Endothelial cell of umbilical vein (primary cell): ENCODE measurements around the gene WEE2. TPM values are rescaled to one million over a fixed set of nuclear protein-coding genes. Genes with fewer than 3 reads are reported as not detected.

Source experiments
- BruUV-seq: library from RNA; stranded (reverse); fragments of 400-500 nt; replicated peaks from 2 replicates; lab custom pipeline; 2021; lab: Mats Ljungman, UMichigan
- CTCF ChIA-PET: fragments of 300-600, 350-600 bp; sonication (Branson Sonifier 250); formaldehyde crosslinking; loops from one replicate; lab custom pipeline; 2021; ENCODE audit warnings: antibody characterized with exemption, inconsistent platforms; lab: Charles Lee
- POLR2A ChIA-PET: fragments of 300-600, 350-600 bp; sonication (Branson Sonifier 250); formaldehyde crosslinking; loops from one replicate; lab custom pipeline; 2021; ENCODE audit warnings: antibody characterized with exemption, inconsistent platforms; lab: Charles Lee
- DNase-seq: peaks from one replicate; pipeline ENCODE4 v3.0.0-alpha.2; 2011; ENCODE audit warnings: low read depth, low spot score
- FAIRE-seq: peaks from 2 replicates; lab custom pipeline; 2011; peaks lifted over from hg19 to GRCh38; lab: Jason Lieb, UNC
- H2AFZ ChIP-seq: 2 replicates; pipeline ENCODE4 v1.6.0; 2012; ENCODE audit warnings: low read depth, low read length, control low read depth, inconsistent platforms
- H3K27ac ChIP-seq: 2 replicates; pipeline ENCODE4 v1.5.1; 2011; ENCODE audit warnings: low read depth, mild to moderate bottlenecking, control low read depth, low read length, moderate library complexity; ENCODE audit not compliant: insufficient read depth
- H3K27me3 ChIP-seq, 2 experiments: 2 replicates each; pipeline versions ENCODE4 v1.6.0 to v1.6.1; 2011; ENCODE audit warnings: low read length in 2 of 2, mixed read lengths in 1 of 2; ENCODE audit not compliant: control insufficient read depth in 2 of 2, insufficient read depth in 2 of 2
- H3K36me3 ChIP-seq, 2 experiments: 2 replicates in 1 of 2; 3 replicates in 1 of 2; pipeline ENCODE4 v1.5.1; 2011; ENCODE audit warnings: low read length in 2 of 2, mild to moderate bottlenecking in 1 of 2, moderate library complexity in 1 of 2; ENCODE audit not compliant: control insufficient read depth in 2 of 2, insufficient read depth in 2 of 2; ENCODE audit errors: extremely low read depth in 1 of 2
- H3K4me1 ChIP-seq: 3 replicates; pipeline ENCODE4 v1.5.1; 2011; ENCODE audit warnings: mild to moderate bottlenecking, low read length; ENCODE audit not compliant: control insufficient read depth, insufficient read depth; ENCODE audit errors: extremely low read depth
- H3K4me2 ChIP-seq: 2 replicates; pipeline ENCODE4 v1.6.1; 2011; ENCODE audit warnings: low read length, control low read depth, mixed read lengths; ENCODE audit not compliant: insufficient read depth
- H3K4me3 ChIP-seq, 3 experiments: fragments of 200-600 bp in 1 of 3; sonication (generic), shearing (Covaris generic) in 1 of 3; replicated peaks in 1 of 3; 2 replicates each; pipeline ENCODE4 v1.5.1; 2011 to 2016; ENCODE audit warnings: control low read depth in 3 of 3, low read length in 3 of 3, mild to moderate bottlenecking in 2 of 3, inconsistent platforms in 1 of 3, low read depth in 1 of 3, moderate library complexity in 1 of 3; ENCODE audit not compliant: insufficient read depth in 1 of 3
- H3K79me2 ChIP-seq: 2 replicates; pipeline ENCODE4 v1.6.0; 2012; ENCODE audit warnings: low read length, inconsistent platforms; ENCODE audit not compliant: control insufficient read depth, insufficient read depth
- H3K9ac ChIP-seq: replicated peaks from 2 replicates; pipeline ENCODE3; 2011; ENCODE audit warnings: low read length, control low read depth; ENCODE audit not compliant: insufficient read depth; ENCODE audit errors: extremely low read depth
- H3K9me1 ChIP-seq: replicated peaks from 3 replicates; pipeline ENCODE4 v1.6.0; 2011; ENCODE audit warnings: mild to moderate bottlenecking, low read length; ENCODE audit not compliant: control insufficient read depth, insufficient read depth; ENCODE audit errors: extremely low read depth
- H3K9me3 ChIP-seq: replicated peaks from 2 replicates; pipeline ENCODE4 v1.5.1; 2012; ENCODE audit warnings: low read length, inconsistent platforms; ENCODE audit not compliant: control insufficient read depth, insufficient read depth
- H4K20me1 ChIP-seq: replicated peaks from 2 replicates; pipeline ENCODE3; 2011; ENCODE audit warnings: mild to moderate bottlenecking, low read length; ENCODE audit not compliant: control insufficient read depth, insufficient read depth; ENCODE audit errors: extremely low read depth
- EZH2 ChIP-seq: IDR thresholded peaks from 2 replicates; pipeline ENCODE4 v1.6.1; 2012; ENCODE audit warnings: borderline replicate concordance, low read depth, mild to moderate bottlenecking, moderate library complexity, low read length, inconsistent platforms; ENCODE audit not compliant: severe bottlenecking
- FOS ChIP-seq: IDR thresholded peaks from 2 replicates; pipeline ENCODE4 v1.6.1; 2011; ENCODE audit warnings: mild to moderate bottlenecking, low read length, moderate library complexity, borderline replicate concordance; ENCODE audit not compliant: insufficient read depth
- GATA2 ChIP-seq: IDR thresholded peaks from 2 replicates; pipeline ENCODE4 v1.7.0; 2011; ENCODE audit warnings: low read depth, mild to moderate bottlenecking, moderate library complexity, mixed read lengths, low read length; ENCODE audit not compliant: insufficient read length, insufficient read depth
- JUN ChIP-seq: IDR thresholded peaks from 2 replicates; pipeline ENCODE4 v1.6.1; 2011; ENCODE audit warnings: borderline replicate concordance, low read depth; ENCODE audit not compliant: insufficient read length, insufficient read depth
- MYC ChIP-seq: IDR thresholded peaks from one replicate; pipeline ENCODE4 v1.6.1; 2011; ENCODE audit warnings: mild to moderate bottlenecking, low read depth, low read length
- POLR2A ChIP-seq: IDR thresholded peaks from 2 replicates; pipeline ENCODE4 v1.6.1; 2012; ENCODE audit warnings: low read depth, mild to moderate bottlenecking, control low read depth, low read length
- POLR2AphosphoS5 ChIP-seq: IDR thresholded peaks from 2 replicates; pipeline ENCODE4 v1.6.1; 2012; ENCODE audit warnings: low read depth, mild to moderate bottlenecking, control low read depth, low read length, moderate library complexity; ENCODE audit not compliant: insufficient read depth
- dilution Hi-C: fragments of 300-500 bp; cut with MboI; formaldehyde crosslinking; loops from one replicate; pipeline ENCODE4 v1.15.0; 2019; ENCODE audit warnings: low sequenced_read_pairs; ENCODE audit not compliant: extremely low pct_ligation_motif_present
- intact Hi-C: fragments of 100-400 bp; cut with micrococcal nuclease; formaldehyde crosslinking; loops from one replicate; pipeline ENCODE4 v1.10.0; 2022
- polyA plus RNA-seq, 4 experiments: library from polyadenylated mRNA; depleted of rRNA in 3 of 4; stranded (reverse) in 3 of 4; unstranded in 1 of 4; fragments of >200 nt; gene quantifications; 2 replicates each; pipeline versions ENCODE4 v1.2.1 to v1.2.3, GENCODE V29; 2011 to 2012; ENCODE audit warnings: missing spikeins in 1 of 4
- total RNA-seq: library from RNA; stranded (reverse); gene quantifications from 2 replicates; pipeline ENCODE4 v1.2.3, GENCODE V29; 2021
- TF ChIP-seq, protein P1 (sequence below): IDR thresholded peaks from 2 replicates; pipeline ENCODE4 v1.6.1; 2011; ENCODE audit not compliant: insufficient read depth, insufficient read length
- TF ChIP-seq, protein P2 (sequence below), 2 donors: IDR thresholded peaks; 1 replicate in 1 of 2; 2 replicates in 1 of 2; pipeline ENCODE4 v1.5.1; 2011; ENCODE audit warnings: low read length in 2 of 2, mild to moderate bottlenecking in 2 of 2, moderate library complexity in 2 of 2, control low read depth in 1 of 2, inconsistent platforms in 1 of 2, low read depth in 1 of 2; ENCODE audit not compliant: insufficient read depth in 1 of 2; ENCODE audit errors: extremely low read depth in 1 of 2

Gene WEE2
- total and polyA plus RNA-seq, 2 donors (not counting 3 experiments of a cell fraction or from before 2014, with no cell fraction given): not detected

GRCh38 chr7:141663081-141663849, 44.9 kb upstream of the WEE2 start:
- intact Hi-C loops: loop anchor here (1.0 to 2.0 kb wide), 2 partner anchors 11 to 38 kb away; no protein-coding TSS in a partner anchor

More at GRCh38 chr7:141663081-141663849, 44.9 kb upstream of the WEE2 start:
- Histone ChIP-seq H3K4me1 (peaks cover 24% of the 10 kb centered on the region), H4K20me1 (no peaks in the 10 kb centered on the region), H3K79me2 (no peaks in the 10 kb centered on the region), H3K4me2 (peak overlapping the region; percentile 8), H3K4me3 (no peak overlapping the region), H3K36me3 (peaks cover 14 to 24% of the 10 kb centered on the region in 2 experiments), H2AFZ (no peak overlapping the region), H3K9ac (no peak overlapping the region), H3K27me3 (no peaks in the 10 kb centered on the region), H3K9me3 (no peaks in the 10 kb centered on the region), H3K27ac (peak overlapping the region; percentile 76), H3K9me1 (no peaks in the 10 kb centered on the region)
- TF ChIP-seq GATA2: no peak
- peak; percentile 17 for TF ChIP-seq POLR2A
- peak; percentile 55 for TF ChIP-seq FOS
- TF ChIP-seq MYC: no peak
- TF ChIP-seq, protein P1, sequence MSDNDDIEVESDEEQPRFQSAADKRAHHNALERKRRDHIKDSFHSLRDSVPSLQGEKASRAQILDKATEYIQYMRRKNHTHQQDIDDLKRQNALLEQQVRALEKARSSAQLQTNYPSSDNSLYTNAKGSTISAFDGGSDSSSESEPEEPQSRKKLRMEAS: no peak
- TF ChIP-seq EZH2: no peak
- TF ChIP-seq POLR2AphosphoS5: no peak
- peak; percentile 22 for TF ChIP-seq JUN
- TF ChIP-seq, protein P2, sequence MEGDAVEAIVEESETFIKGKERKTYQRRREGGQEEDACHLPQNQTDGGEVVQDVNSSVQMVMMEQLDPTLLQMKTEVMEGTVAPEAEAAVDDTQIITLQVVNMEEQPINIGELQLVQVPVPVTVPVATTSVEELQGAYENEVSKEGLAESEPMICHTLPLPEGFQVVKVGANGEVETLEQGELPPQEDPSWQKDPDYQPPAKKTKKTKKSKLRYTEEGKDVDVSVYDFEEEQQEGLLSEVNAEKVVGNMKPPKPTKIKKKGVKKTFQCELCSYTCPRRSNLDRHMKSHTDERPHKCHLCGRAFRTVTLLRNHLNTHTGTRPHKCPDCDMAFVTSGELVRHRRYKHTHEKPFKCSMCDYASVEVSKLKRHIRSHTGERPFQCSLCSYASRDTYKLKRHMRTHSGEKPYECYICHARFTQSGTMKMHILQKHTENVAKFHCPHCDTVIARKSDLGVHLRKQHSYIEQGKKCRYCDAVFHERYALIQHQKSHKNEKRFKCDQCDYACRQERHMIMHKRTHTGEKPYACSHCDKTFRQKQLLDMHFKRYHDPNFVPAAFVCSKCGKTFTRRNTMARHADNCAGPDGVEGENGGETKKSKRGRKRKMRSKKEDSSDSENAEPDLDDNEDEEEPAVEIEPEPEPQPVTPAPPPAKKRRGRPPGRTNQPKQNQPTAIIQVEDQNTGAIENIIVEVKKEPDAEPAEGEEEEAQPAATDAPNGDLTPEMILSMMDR (IDR thresholded peaks at IDR 0.05; ENCODE audit: extremely low read depth in 1 of 2, insufficient read depth in 1 of 2, low read depth in 1 of 2, low read length in 2 of 2): no peak
- CTCF ChIA-PET: interaction anchor here (0.7 to 4.1 kb wide), 4 partner anchors 9 to 123 kb away, joined by 3 to 29 read pairs (median 11); partner anchors contain the start of gene SSBP1
- dilution Hi-C loops: no loop called here
- peak; percentile 83 for FAIRE-seq
- DNase-seq: peak; percentile 90
- no TSS peak for BruUV-seq
- POLR2A ChIA-PET: no interaction called here
